Activated naive CD4-positive, alpha-beta T cell treated with Interleukin-2 at 50 U/mL for 16 hours (primary cell): ENCODE data around the gene SLC39A9.

Source experiments
- DNase-seq: peaks from one replicate; pipeline ENCODE4 v3.0.0-alpha.2; 2020

The SLC39A9 gene

DNA sequence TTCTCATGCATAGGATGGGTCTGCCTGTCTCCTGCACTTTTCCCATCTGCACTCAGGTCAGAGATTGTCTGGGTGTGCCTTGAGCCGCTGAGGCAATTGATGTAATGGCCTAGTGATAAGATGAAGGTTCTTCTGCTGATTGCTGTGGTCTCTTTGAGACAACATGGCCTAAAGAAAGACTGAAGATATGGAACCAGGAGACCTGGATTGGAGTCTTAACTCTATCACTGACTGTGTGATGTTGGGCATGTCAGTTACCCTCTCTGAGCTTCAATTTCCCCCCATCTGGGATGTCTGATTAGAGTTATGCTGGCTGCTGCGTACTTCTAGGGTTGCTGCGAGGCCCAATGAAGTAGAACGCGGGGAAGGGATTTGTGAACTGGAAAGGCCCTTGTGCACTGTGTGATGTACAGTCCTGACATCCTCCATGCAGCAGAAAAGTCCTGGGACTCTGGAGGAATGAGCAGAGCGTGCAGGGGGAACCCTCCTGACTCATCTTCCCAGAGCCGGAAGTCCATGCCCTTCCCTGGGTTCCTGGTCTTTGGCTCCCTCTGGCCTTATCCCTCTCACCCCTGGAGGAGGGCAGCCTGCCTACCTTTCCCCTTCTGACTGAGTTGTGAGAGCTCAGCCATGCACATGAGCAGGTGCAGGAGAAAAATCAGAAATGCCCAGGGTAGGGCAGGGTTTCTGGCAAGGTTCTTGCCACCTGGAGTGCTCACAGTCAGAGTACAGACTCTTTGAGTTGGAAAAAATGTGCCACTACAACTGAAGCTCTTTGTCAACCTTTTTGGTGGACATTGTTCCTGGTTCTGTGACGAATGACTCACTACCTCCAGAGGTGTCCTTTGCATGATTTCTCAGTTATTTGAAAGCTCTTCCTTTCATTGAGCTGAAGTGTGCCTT is 107.1 kb downstream of the SLC39A9 start:
- DNase-seq = no peak

DNA sequence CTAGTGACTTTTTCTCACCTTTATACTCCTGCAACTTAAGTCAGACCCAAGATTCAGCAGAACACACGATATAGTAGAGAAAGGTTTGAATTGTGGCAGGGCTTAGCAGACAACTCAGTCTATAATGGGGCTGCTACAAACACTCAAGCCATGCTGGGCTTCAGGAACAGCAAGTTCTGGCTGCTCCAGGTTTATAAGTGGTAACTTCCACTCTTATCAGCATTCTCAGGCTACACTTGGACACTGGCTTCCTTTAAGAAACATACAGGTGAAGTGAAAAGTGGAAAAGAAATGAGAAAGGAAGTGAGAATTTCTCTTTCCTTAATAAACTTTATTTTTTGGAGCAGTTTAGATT is 107.7 kb downstream of the SLC39A9 start:
- DNase-seq = no peak
